Endodermal cell (in vitro differentiated cells): ENCODE measurements around the gene HMX1. TPM values are rescaled to one million over a fixed set of nuclear protein-coding genes. Genes with fewer than 3 reads are reported as not detected.
A peak's percentile ranks its signal among the peaks of the same experiment; 100 is the strongest.

Source experiments
- DNase-seq: peaks from one replicate; pipeline ENCODE4 v3.0.0-alpha.2; 2017
- H3K27ac ChIP-seq: 2 replicates; pipeline ENCODE4 v1.5.1; 2013; ENCODE audit warnings: mild to moderate bottlenecking, low read depth, low read length, moderate library complexity
- H3K27me3 ChIP-seq: 2 replicates; pipeline ENCODE4 v1.6.1; 2013; ENCODE audit warnings: mild to moderate bottlenecking, low read length, moderate library complexity; ENCODE audit not compliant: insufficient read depth, control insufficient read depth, poor library complexity, severe bottlenecking
- H3K36me3 ChIP-seq: 2 replicates; pipeline ENCODE4 v1.7.0; 2013; ENCODE audit warnings: mild to moderate bottlenecking, low read length, moderate library complexity; ENCODE audit not compliant: control insufficient read depth, insufficient read depth
- H3K4me1 ChIP-seq: one replicate; pipeline ENCODE4 v1.7.0; 2013; ENCODE audit warnings: low read length; ENCODE audit not compliant: control insufficient read depth, insufficient read depth
- H3K4me3 ChIP-seq: 2 replicates; pipeline ENCODE4 v1.5.1; 2013; ENCODE audit warnings: mild to moderate bottlenecking, low read length, moderate library complexity
- H3K9ac ChIP-seq: 2 replicates; pipeline ENCODE4 v1.6.1; 2013; ENCODE audit warnings: mild to moderate bottlenecking, low read length, moderate library complexity; ENCODE audit not compliant: poor library complexity, severe bottlenecking; ENCODE audit errors: extremely low read depth
- H3K9me3 ChIP-seq: 2 replicates; pipeline ENCODE4 v1.6.1; 2013; ENCODE audit warnings: mild to moderate bottlenecking, low read length, moderate library complexity; ENCODE audit not compliant: control insufficient read depth
- H3K27ac Mint-ChIP-seq: 2 replicates; pipeline ENCODE4 v1.8.0; 2020; ENCODE audit warnings: mixed read lengths
- H3K27me3 Mint-ChIP-seq: 2 replicates; pipeline ENCODE4 v1.8.0; 2021; ENCODE audit warnings: mild to moderate bottlenecking, mixed read lengths; ENCODE audit not compliant: insufficient read depth
- H3K36me3 Mint-ChIP-seq: 2 replicates; pipeline ENCODE4 v1.8.0; 2020; ENCODE audit warnings: low read depth, mixed read lengths
- H3K4me1 Mint-ChIP-seq: 2 replicates; pipeline ENCODE4 v1.8.0; 2020; ENCODE audit warnings: mixed read lengths
- H3K4me3 Mint-ChIP-seq: 2 replicates; pipeline ENCODE4 v1.8.0; 2020; ENCODE audit warnings: mild to moderate bottlenecking, moderate library complexity, mixed read lengths
- H3K9me3 Mint-ChIP-seq: 2 replicates; pipeline ENCODE4 v1.8.0; 2020; ENCODE audit warnings: mild to moderate bottlenecking, mixed read lengths
- WGBS, 2 experiments: methylation state at CpG; one replicate each; pipeline versions ENCODE4 v1.1.5 to v1.1.7; 2013; ENCODE audit warnings: missing lambda C conversion rate in 2 of 2, mixed read lengths in 1 of 2; ENCODE audit not compliant: insufficient coverage in 1 of 2, insufficient read length in 1 of 2; 5-methylcytosine and 5-hydroxymethylcytosine counted together
- total RNA-seq, 2 donors: library from RNA; stranded (reverse); fragmentation: NEBNext Ultra II Directional in 1 of 2; extraction: Animal tissue kit (Norgen Biotek cat#: 25700) in 1 of 2; gene quantifications; 2 replicates in 1 of 2; 3 replicates in 1 of 2; pipeline ENCODE4 v1.2.1, GENCODE V29; 2021
- TF ChIP-seq, protein P1 (sequence below): fragments of 200-600 bp; sonication (generic); conservative IDR thresholded peaks from 2 replicates; pipeline ENCODE4 v1.5.0; 2021; ENCODE audit warnings: antibody characterized with exemption, mild to moderate bottlenecking

HMX1 gene
- total RNA-seq, 2 donors from 2014 or later: 1.2 TPM; not detected in 1

GRCh38 chr4:8904666-8905065 is 33.0 kb upstream of the HMX1 start:
- H3K4me1 Mint-ChIP-seq: no peaks in the 10 kb centered on the region
- Histone ChIP-seq H3K27me3 (peaks cover 10% of the 10 kb centered on the region), H3K9ac (no peak overlapping the region), H3K4me1 (no peaks in the 10 kb centered on the region), H3K4me3 (no peak overlapping the region), H3K9me3 (peaks cover 19% of the 10 kb centered on the region), H3K36me3 (no peaks in the 10 kb centered on the region), H3K27ac (no peak overlapping the region)
- WGBS, 2 experiments: 82 to 86% methylated on average over 1 to 6 of the region's 6 CpGs
- H3K27ac Mint-ChIP-seq: no peak overlapping the region
- peaks cover 42% of the 10 kb centered on the region for H3K9me3 Mint-ChIP-seq
- no peaks in the 10 kb centered on the region for H3K36me3 Mint-ChIP-seq
- TF ChIP-seq, protein P1, sequence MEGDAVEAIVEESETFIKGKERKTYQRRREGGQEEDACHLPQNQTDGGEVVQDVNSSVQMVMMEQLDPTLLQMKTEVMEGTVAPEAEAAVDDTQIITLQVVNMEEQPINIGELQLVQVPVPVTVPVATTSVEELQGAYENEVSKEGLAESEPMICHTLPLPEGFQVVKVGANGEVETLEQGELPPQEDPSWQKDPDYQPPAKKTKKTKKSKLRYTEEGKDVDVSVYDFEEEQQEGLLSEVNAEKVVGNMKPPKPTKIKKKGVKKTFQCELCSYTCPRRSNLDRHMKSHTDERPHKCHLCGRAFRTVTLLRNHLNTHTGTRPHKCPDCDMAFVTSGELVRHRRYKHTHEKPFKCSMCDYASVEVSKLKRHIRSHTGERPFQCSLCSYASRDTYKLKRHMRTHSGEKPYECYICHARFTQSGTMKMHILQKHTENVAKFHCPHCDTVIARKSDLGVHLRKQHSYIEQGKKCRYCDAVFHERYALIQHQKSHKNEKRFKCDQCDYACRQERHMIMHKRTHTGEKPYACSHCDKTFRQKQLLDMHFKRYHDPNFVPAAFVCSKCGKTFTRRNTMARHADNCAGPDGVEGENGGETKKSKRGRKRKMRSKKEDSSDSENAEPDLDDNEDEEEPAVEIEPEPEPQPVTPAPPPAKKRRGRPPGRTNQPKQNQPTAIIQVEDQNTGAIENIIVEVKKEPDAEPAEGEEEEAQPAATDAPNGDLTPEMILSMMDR: no peak
- H3K4me3 Mint-ChIP-seq: no peak overlapping the region
- peak; percentile 28 for DNase-seq
- peaks cover 36% of the 10 kb centered on the region for H3K27me3 Mint-ChIP-seq

GRCh38 chr4:8904041-8904501 is 32.4 kb upstream of the HMX1 start:
- Mint-ChIP-seq H3K36me3 (no peaks in the 10 kb centered on the region), H3K4me1 (no peaks in the 10 kb centered on the region), H3K4me3 (no peak overlapping the region), H3K27me3 (peaks cover 36% of the 10 kb centered on the region), H3K9me3 (peaks cover 42% of the 10 kb centered on the region), H3K27ac (no peak overlapping the region)
- 84 to 86% methylated on average over 6 to 9 of the region's 9 CpGs for WGBS, 2 experiments
- TF ChIP-seq, protein P1: no peak
- H3K9ac ChIP-seq: no peak overlapping the region
- no peaks in the 10 kb centered on the region for H3K4me1 ChIP-seq
- no peak overlapping the region for H3K4me3 ChIP-seq
- H3K27me3 ChIP-seq: peaks cover 10% of the 10 kb centered on the region
- no peaks in the 10 kb centered on the region for H3K36me3 ChIP-seq
- DNase-seq: no peak
- H3K9me3 ChIP-seq: peaks cover 19% of the 10 kb centered on the region
- no peak overlapping the region for H3K27ac ChIP-seq

- Histone ChIP-seq H3K9ac (no peak overlapping the region), H3K27ac (no peak overlapping the region), H3K4me3 (no peak overlapping the region), H3K27me3 (peaks cover 38% of the 10 kb centered on the region), H3K9me3 (peaks cover 19% of the 10 kb centered on the region), H3K36me3 (no peaks in the 10 kb centered on the region), H3K4me1 (no peaks in the 10 kb centered on the region)
- DNase-seq: no peak
- Mint-ChIP-seq H3K27ac (no peak overlapping the region), H3K4me1 (no peaks in the 10 kb centered on the region), H3K27me3 (peaks cover 54% of the 10 kb centered on the region), H3K36me3 (no peaks in the 10 kb centered on the region), H3K4me3 (no peak overlapping the region), H3K9me3 (peaks cover 42% of the 10 kb centered on the region)
- TF ChIP-seq, protein P1: no peak
- WGBS, 2 experiments: 86 to 89% methylated on average over 5 to 6 of the region's 6 CpGs
Measured at GRCh38 chr4:8901335-8901734, 29.7 kb upstream of the HMX1 start.
